HG03565 (cell line): ENCODE data around the gene PTK6.

Experiments used
- ATAC-seq: cut with Tn5 transposase; IDR thresholded peaks from one replicate; pipeline ENCODE4 v1.9.1; 2021; ENCODE audit warnings: mild to moderate bottlenecking, moderate library complexity; ENCODE audit not compliant: unreplicated experiment

PTK6 gene

DNA sequence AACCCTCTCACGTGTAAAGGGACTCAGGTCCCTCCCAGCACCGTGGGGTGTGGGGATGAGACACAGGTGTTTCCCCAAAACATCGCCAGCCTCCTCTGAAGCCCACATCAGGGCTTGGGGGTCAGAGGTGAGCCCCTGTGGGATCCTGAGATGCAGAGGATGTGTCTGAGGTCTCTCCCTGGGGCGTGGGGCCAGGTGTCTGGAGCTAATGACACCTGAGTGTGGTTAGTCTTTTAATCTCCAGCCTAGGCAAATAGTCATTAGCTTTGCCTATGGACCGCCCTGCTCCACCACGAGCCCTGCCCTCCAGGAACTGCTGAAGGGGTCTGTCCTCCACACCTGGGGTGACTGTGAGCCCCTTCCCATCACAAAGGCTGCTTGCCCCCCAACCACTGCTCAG is 8.6 kb upstream of the PTK6 start:
- no peak for ATAC-seq

DNA sequence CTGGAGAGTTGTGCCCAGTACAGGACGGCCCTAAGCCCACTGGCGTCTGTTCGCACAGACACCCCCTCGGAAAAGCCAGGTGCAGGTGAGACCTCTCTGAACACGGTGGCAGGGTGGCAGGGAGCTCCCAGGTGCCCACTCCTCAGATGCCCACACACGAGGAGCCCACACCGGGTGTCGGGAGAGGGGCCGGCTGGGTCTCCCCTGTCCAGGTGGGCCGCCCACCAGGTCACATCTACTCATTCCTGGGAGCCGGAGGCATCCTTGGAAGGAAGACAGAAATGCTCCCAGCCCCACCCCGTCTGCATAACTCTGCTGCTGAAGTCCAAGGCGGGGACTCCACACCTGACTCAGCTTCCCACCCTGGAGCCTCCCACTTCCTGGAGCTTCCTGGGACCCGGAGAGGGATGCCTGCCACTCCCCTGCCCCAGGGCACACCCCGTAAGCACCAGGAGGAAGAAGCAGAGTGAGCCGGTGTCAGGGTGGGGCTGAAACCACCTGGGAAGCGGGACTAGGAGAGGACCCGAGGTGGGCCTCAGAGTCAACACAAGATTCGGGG is 7.9 kb upstream of the PTK6 start:
- no peak for ATAC-seq

DNA sequence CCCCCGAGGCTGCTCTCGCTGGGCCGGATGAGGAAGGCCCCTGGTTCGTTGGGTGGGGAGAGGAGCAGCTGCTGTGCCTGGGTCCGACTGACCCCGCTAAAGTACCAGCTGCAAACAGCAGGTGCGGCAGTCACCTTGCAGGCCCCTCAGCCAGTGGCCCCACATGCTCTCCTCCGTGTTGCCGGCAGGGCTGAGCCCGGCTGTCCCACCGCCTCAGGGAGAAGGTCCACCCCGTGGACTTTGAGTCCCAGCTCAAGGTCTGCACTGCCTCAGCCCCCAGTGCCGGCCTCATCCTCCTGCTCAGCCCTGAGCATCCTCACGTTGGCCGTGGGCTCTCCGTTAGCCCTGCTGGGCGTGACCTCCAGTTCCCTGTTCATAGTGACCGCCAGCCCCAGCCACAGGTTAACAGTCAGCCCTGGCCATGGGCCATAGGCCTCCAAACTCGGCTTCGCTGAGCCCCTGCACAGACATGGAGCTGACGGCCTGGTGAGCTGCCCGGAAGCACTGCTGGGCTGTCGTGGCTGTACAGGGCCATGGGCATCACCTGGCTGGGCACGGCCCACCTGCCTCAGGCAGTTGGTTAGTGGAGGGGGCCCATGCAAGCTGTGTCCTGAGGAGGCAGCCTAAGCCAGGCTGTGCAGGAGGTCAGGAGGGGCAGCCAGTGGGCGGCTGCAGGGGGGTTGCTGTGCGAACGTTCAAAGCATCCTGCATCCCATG is 7.2 kb upstream of the PTK6 start:
- no peak for ATAC-seq

DNA sequence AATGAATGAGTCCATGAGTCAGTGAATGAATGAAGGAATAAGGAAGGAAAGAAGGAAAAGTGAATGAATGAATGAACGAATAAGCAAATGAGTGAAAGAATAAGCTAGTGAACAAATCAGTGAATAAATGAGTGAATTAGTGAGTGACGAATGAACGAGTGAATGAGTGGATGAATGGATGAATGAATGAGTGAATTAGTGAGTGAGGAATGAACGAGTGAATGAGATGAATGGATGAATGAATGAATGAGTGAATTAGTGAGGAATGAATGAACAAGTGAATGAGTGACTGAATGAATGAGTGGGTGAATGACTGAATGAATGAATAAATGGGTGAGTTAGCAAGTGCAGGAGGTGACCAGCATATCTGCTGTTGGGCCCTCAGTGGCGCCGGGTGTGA is 6.6 kb upstream of the PTK6 start:
- no peak for ATAC-seq

DNA sequence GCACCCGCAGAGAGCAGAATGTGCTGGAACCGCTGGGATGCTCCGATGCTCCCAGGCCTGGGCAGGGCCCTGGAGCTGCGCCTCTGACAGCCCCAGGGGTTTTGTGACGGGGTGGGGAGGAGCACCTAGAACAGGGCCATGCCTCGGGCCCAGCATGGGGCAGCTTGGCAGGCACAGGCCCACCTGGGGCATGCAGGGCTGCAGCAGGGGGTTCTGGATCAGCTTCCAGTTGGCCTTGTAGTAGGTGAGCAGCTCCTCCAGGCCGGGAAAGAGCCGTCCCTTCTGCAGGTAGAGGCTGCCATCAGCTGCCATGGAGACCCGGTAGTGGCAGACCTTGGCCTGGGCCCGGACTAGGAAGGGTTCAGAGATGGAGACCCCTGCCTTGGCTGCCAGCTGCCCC is 6.0 kb upstream of the PTK6 start:
- ATAC-seq, result no peak

DNA sequence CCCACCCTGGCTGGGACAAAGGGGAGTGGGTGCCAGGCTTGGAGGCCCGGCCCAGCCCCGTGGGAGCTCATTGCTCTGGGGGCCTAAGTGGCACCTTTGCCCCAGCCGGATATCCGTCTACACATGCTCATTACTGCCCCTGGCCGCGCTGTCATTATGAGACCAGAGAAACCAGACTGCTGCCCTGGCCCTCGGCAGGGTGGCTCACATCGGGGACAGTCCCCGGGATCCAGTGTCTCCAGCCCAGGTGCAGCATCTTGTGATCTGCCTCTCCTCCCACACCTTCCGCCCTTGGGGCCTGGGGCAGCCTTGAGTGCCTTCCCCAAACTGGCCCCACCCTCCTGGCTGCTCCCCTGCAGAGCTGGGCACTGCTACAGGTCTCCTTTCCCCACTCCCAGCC is 5.5 kb upstream of the PTK6 start:
- ATAC-seq, result no peak

DNA sequence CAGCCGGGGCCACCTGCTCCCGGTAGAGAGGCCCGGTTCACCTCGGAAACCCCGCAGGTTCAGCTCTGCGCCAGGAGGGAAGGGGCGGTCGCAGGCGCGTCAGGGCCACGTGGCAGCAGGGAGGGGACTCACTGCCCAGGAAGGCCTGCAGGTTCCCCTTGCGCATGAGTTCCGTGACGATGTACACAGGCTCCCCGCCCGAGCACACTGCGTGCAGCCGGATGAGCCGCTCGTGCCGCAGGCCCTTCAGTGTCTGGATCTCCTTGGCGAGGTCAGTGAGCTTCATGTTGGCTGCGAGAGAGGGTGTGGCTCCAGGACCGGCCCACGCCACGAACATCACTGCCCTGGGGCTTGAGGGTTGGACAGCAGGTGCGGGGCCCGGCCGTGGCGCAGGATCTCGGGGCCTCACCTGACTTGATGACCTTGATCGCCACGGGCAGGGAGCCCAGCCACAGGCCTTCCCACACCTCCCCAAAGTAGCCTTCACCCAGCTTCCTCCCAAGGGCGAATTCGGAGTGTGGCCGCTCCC is 4.9 kb upstream of the PTK6 start:
- ATAC-seq, result no peak

DNA sequence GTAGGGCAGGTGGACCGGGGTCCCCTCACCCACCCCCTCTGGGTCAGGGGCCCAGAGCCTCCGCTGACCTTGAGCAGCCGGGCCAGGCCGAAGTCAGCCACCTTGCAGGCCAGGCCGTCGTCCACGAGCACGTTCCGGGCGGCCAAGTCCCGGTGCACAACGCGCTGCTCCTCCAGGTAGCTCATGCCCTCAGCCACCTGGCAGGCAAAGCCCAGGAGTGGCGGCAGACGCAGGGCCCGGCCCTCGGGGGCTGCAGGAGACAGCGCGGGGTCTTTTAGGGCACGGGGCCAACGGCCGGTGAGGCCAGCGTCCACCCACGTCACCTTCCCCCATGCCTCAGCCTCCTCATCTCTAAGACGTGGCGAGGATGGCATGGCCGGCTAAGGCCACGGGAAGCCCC is 4.2 kb upstream of the PTK6 start:
- ATAC-seq, result no peak

DNA sequence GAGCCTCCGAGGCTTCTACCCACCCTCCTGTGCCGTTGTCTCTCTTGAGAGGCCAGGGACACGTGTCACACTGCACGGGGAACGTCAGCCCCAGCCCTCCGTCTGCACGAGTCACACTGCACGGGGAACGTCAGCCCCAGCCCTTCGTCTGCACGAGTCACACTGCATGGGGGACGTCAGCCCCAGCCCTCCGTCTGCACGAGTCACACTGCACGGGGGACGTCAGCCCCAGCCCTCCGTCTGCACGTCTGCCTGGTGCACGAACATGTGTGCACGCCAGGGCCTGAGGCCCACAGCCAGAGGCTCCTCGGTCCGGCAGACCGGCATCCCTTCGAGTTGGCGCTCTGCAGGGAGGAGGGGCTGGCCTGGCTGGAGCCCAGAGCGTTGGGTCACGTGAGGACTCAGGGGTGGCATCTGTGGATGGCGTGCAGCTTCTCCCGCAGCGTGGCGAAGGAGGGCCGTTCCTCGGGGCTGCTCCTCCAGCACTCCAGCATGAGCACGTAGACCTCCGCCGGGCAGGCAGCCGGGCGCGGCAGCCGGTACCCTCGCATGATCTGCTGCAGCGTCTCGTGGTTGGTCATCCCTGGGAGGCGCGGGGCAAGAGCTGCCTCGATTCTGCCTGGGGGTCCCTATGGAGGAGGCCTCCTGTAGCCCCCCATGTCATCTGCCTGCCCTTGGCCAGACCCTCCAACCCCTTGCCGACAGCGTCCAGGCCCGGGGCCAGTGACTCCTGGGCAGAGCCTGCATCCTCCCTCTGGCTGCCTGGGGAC is 3.4 kb upstream of the PTK6 start:
- ATAC-seq, result no peak

DNA sequence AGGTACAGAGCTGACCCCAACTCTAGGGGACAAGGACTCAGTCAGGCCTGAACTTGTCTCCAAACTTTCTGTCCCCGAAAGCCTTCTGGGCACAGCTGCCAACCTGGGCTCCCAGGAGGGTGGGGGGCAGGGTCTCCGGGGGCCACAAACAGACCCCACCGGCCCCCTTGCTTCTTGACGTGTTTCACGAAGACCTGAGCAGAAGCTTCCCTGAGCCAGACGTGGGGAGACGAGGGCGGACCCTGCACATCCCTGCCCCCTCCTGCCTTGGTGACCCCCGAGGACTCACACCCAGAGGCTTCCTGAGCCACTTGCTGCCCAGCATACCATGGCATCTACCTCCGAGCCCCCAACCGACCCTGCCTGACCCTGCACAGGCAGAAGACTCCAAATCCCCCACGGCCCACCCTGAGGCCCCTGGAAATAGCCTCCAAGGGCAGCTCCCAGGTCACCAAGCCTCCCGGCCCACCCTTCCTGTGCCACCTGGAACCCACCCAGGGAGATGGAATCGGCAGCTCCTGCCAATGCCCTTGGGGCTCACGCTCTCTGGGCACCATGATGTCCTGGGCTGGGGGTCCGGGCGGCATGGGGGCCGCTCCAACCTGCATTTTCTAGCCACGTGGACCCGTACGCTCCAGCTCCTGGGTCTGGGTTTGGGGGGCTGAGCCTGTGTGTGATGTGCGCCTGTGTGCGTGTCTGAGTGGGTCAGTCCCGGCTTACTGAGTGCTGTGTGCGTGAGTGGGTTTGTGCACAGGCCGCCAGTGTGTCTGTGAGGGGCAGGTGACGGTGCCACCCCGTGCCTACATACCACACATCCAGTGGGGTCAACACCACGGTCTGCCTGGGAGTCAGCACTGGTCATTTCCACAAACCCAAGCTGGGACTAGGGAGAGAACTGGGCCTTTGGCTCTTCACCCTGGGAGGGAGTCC is 2.5 kb upstream of the PTK6 start:
- ATAC-seq, result no peak

DNA sequence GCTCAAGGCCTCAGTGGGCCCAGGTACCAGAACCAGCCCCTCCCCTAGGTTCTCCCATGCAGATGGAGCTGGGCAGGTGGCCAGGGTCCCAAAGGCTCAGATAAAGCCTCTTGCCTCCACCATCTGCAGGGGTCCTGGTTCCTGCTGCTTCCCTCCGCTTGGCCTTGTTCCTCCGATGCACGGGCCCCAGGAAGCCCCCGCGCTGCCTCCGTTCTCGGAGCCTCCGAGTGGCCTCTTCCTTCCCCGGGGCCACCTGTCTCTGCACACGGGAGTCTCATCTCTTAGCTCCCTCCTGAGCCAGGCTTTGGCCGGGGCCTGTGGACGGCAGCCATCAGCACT is 1.9 kb upstream of the PTK6 start:
- ATAC-seq, result no peak

DNA sequence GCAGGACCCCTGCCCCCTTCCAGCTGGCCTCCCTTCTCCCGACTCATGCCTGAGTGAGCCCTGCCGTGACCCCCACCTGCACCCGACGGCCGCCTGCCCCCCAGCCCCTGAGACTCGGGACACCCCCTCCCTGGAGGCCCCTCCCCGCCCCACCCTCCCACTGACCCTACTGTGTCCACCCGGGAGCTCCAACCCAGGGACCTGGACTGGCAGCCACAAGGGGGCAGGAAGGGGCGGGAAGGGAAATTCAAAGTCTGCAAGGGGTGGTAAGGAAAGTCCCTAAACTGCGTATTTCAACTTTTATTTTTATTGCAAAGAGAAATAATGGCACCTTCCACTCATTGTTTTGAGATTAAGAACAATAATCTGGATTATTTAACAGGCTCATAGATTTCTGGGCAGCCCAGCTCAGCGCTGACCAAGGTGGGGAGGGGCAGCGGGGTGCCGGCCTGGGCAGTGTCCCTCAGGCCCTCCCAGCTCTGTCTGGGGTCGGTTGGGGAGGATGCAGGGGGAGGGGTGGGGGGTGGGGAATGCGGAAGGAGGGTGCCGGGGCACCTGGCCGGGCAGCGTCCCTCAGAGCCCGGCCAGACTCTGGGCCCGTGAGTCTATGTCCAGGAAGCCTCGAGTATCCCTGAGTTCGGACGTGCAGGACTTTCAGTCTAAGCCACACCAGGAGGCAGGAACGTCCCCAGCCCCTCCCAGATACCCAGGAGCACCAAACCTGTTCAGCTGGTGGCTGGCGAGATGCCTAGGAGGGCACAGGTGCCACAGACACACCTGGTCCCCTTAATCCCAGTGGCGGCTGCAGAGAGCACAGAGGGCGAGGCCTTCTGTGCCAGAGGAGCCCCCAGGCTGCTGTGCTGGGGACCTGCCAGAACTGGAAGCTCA is 1.3 kb upstream of the PTK6 start:
- no peak for ATAC-seq

DNA sequence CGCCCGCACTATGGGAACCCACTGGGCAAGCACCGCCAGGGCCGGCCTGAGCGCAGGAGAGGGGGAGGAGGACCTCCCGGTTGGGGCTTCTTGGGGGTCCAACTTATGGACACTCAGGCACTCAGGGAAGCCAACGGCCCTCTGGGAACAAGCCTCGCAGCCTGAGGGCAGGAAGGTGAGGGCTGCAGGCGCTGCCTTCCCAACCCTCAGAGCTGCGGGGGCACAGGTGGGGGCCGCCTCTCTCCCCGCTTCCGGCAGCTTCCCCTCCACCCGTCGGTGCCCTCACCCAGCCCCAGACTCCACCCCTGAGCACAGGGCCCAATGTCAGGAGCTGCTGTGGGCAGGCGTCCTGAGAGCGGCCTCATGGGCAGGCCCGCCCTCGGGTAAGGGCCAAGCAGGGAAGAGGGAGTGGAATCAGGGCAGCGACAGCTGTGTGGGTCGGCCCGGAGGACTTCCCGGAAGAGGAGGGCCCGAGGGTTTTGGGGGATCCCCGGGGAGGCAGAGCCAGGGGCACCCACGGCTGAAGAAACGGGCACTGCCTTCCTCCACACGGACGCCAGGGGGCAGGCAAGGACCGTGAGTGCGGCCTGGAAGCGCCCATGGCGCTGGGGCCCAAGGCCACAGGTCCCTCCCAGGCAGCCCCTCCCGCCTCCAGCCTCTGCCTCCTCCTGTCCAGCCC is 488 bp upstream of the PTK6 start:
- peak; percentile 72 for ATAC-seq

DNA sequence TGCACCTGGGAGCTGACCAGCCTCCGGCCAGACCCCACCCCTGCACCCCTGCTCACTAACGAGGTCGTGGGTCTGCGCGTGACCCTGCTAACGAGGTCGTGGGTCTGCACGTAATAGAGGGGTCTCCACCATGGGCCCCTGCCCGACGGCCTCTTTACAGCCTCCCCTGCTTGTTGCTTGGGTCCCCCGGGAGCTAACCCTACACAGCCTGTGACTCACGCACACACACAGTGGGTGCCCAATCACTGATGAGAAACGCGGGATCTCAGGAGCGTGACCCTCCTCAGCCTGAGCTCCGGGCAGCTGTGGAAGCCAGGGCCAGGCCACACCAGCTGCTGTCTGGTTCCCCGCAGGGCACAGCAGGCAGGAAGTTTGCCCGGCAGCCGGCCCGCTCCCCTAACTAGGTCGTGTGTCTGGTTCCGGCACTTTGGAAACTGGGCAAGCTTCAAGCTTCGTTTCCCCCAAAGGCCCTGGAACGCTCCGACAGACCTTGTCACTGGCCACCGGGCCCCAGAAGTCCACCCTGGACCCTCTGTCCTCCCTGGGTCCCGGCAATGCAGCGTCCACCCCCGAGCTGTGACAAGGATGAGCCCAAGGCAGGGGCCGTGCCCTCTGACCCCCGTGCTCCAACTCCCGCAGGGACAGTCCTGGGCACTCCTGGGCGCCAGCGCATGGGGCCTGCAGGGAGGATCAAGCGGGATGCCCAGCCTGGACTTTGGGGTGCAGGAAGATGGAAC is 767 bp downstream of the PTK6 start:
- no peak for ATAC-seq

DNA sequence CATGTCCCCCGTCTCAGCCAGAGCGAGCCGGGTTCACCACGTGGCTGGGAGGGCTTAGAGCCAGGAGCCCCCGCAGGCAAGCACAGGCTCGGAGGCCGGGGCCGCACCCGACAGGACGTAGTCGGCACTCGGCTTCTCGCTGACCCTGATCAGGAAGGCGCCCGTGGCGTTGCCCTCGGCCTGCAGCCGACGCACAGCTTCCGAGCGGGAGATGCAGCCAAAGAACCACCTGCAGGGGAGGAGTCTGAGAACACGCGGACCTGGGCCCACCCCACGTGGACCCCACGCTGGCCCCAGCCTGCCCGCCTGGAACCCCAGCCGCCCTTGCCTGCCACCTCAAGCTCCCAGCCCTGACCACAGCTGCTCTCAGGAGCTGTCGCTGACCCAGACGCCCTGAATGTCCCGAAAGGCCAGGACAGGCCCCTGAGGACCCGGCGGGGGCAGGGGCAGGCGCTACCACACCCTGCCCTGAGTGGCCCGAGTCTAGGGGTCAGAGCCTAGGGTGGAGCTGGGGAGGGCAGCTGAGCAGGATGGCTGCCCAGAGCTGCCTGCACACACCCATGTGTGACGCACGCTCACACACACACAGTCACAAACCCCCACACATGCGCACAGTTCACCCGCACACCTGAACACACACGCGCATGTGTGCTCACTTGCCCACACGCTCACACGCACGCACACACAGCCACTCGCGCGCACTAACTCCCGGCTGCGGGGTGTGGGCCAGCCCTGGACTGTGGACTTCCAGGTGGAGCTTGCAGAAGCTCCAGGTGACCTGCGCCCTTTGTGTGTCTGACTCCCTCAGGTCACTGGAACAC is 2.1 kb downstream of the PTK6 start:
- ATAC-seq, result no peak

DNA sequence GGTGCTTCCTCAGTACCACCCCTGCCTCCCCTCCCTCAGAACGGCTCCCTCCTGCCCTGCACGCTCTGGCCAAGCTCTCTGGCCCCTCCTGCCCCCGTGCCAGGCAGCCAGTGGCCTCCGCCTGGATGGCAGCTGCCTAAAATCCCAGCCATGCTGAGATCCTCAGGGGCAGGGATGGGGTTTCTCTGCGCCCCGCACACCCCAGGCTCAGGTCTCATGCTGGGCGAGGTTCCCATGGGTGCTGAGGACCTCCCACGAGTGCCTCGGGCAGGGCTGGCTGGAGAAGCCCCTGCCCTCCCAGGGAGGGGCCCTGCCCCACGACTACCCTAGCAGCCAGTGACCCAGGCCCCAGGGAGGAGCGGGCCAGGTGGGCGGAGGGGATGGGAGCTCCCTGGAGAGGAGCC is 2.7 kb downstream of the PTK6 start:
- ATAC-seq, result no peak

DNA sequence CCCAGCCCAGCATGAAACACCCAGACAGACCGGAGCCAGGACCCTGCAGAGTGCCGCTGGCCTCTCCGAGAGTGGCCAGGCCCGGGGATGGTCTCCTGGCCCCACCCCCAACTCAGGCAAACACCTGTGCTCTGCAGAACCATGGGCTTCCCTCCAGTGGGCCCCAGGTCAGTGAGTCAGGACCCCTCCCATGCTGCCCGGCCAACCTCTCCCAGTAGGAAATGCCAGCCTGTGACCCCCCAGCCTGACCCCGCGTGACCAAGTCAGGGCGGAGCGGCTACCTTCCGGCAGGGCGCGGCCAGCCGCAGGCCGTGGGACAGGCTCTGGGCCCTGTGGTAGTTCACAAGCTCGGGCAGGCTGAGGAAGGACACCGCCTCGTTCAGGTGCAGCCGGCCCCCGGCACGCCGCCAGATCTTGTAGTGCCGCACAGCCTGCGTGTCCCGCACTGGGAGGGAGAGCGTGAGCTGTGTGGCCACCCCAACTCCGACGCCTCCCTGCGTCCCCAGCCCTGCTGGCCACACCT is 3.2 kb downstream of the PTK6 start:
- no peak for ATAC-seq

DNA sequence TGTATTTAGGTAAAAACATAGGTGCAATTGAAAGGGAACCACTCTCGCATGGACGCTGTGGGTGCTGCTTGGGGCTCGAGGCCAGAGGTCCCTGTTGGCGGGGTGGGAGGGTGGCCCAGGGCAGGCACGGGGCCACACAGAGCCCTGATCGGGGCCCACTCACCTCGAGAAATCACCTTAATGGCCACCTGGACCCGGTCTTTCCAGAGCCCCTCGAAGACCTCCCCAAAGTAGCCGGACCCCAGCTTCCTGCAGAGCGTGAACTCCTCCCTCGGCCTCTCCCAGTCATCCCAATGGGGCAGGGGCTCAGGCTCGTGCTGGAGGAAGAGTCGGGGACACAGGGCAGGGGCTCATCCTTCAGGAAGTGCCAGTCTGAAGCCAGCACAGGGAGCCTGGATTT is 3.8 kb downstream of the PTK6 start:
- no peak for ATAC-seq
